K562 (cell line): ENCODE data around the gene PDE3A. TPM values are rescaled to one million over a fixed set of nuclear protein-coding genes. Genes with fewer than 3 reads are reported as not detected.

Source experiments
- ATAC-seq: fragments of 200-7000 bp; cut with Tn5 transposase; 3 replicates; pipeline ENCODE4 v1.9.1; 2020; ENCODE audit warnings: moderate library complexity
- BruUV-seq: library from RNA; stranded (reverse); fragments of 400-500 nt; replicated peaks from 2 replicates; lab custom pipeline; 2021; lab: Mats Ljungman, UMichigan
- CTCF ChIA-PET: fragments of 300-600 bp; formaldehyde crosslinking; extraction: SDS; loops from one replicate; lab custom pipeline; 2021; ENCODE audit warnings: low intra/inter-chr PET ratio; lab: Yijun Ruan, JAX
- POLR2A ChIA-PET: fragments of 300-600, 350-650 bp; sonication (Branson Sonifier 250); formaldehyde crosslinking; extraction: SDS; loops from one replicate; lab custom pipeline; 2021; ENCODE audit warnings: antibody characterized with exemption, inconsistent platforms; lab: Yijun Ruan, JAX
- DNase-seq, 4 experiments: peaks; one replicate each; pipeline versions ENCODE4 v3.0.0 to v3.0.0-alpha.2; 2011 to 2018; ENCODE audit warnings: low spot score in 3 of 4, mixed read lengths in 3 of 4; ENCODE audit errors: extremely low read depth in 1 of 4
- FAIRE-seq: peaks from 2 replicates; lab custom pipeline; 2011; peaks lifted over from hg19 to GRCh38; lab: Jason Lieb, UNC
- H2AFZ ChIP-seq: 2 replicates; pipeline ENCODE4 v1.6.0; 2011; ENCODE audit warnings: low read depth, low read length, control low read depth, inconsistent platforms
- H3K27ac ChIP-seq: fragments of 200-600 bp; 3 replicates; pipeline ENCODE4 v1.8.0; 2011; ENCODE audit warnings: low read depth, mild to moderate bottlenecking, control low read depth, inconsistent platforms, low read length, moderate library complexity, mixed read lengths; ENCODE audit errors: extremely low read depth
- H3K27me3 ChIP-seq, 2 experiments: fragments of 300-600 bp in 1 of 2; 2 replicates in 1 of 2; 3 replicates in 1 of 2; pipeline versions ENCODE4 v1.6.0 to v1.8.0; 2011; ENCODE audit warnings: inconsistent platforms in 2 of 2, low read length in 2 of 2, mild to moderate bottlenecking in 1 of 2, mixed read lengths in 1 of 2, moderate library complexity in 1 of 2; ENCODE audit not compliant: control insufficient read depth in 2 of 2, insufficient read depth in 2 of 2
- H3K36me3 ChIP-seq: fragments of 300-600 bp; 3 replicates; pipeline ENCODE4 v1.8.0; 2011; ENCODE audit warnings: mild to moderate bottlenecking, low read length, inconsistent platforms; ENCODE audit not compliant: control insufficient read depth, insufficient read depth
- H3K4me1 ChIP-seq, 2 experiments: fragments of 200-600 bp in 1 of 2; replicated peaks in 1 of 2; 2 replicates in 1 of 2; 3 replicates in 1 of 2; pipeline versions ENCODE4 v1.5.1 to v1.8.0; 2011; ENCODE audit warnings: inconsistent platforms in 2 of 2, low read length in 2 of 2, mild to moderate bottlenecking in 1 of 2, mixed read lengths in 1 of 2, moderate library complexity in 1 of 2; ENCODE audit not compliant: control insufficient read depth in 2 of 2, insufficient read depth in 2 of 2
- H3K4me2 ChIP-seq: 2 replicates; pipeline ENCODE4 v1.6.1; 2011; ENCODE audit warnings: low read length, control low read depth, inconsistent platforms, mixed read lengths; ENCODE audit not compliant: insufficient read depth
- H3K4me3 ChIP-seq: fragments of 200-600 bp; sonication (generic), shearing (Covaris generic); 2 replicates; pipeline ENCODE4 v1.5.1; 2016; ENCODE audit warnings: control low read depth, inconsistent platforms
- H3K79me2 ChIP-seq: fragments of 200-600 bp; 3 replicates; pipeline ENCODE4 v1.8.0; 2011; ENCODE audit warnings: low read length, inconsistent platforms; ENCODE audit not compliant: control insufficient read depth, insufficient read depth
- H3K9ac ChIP-seq, 2 experiments: 2 replicates each; pipeline versions ENCODE4 v1.6.0 to v1.6.1; 2011; ENCODE audit warnings: low read depth in 2 of 2, low read length in 2 of 2, control low read depth in 1 of 2, inconsistent platforms in 1 of 2, mild to moderate bottlenecking in 1 of 2, mixed read lengths in 1 of 2; ENCODE audit not compliant: insufficient read depth in 1 of 2
- H3K9me1 ChIP-seq: one replicate; pipeline ENCODE4 v1.6.0; 2011; ENCODE audit warnings: inconsistent platforms, mild to moderate bottlenecking, low read length, moderate library complexity; ENCODE audit not compliant: control insufficient read depth, insufficient read depth
- H3K9me3 ChIP-seq: replicated peaks from 2 replicates; pipeline ENCODE4 v1.5.1; 2011; ENCODE audit warnings: low read depth, low read length, inconsistent platforms; ENCODE audit not compliant: control insufficient read depth, insufficient read depth
- H4K20me1 ChIP-seq: replicated peaks from 2 replicates; pipeline ENCODE4 v1.6.1; 2011; ENCODE audit warnings: low read length, inconsistent platforms, mixed read lengths; ENCODE audit not compliant: control insufficient read depth, insufficient read depth
- BCL6 ChIP-seq: fragments of 250-450 bp; sonication (Bioruptor Pico); IDR thresholded peaks from 2 replicates; pipeline ENCODE4 v1.4.0; 2020
- ESRRB ChIP-seq: fragments of 250-450 bp; sonication (Bioruptor Pico); IDR thresholded peaks from 2 replicates; pipeline ENCODE4 v1.5.0; 2020; ENCODE audit warnings: mild to moderate bottlenecking, moderate library complexity, borderline replicate concordance
- GATA2 ChIP-seq: sonication (generic); formaldehyde crosslinking; IDR thresholded peaks from 2 replicates; pipeline ENCODE4 v1.4.0; 2020; ENCODE audit warnings: mild to moderate bottlenecking, missing genetic modification reagents
- ILK ChIP-seq: fragments of 450-650 bp; IDR thresholded peaks from 2 replicates; pipeline ENCODE4 v1.6.1; 2016; ENCODE audit warnings: missing genetic modification characterization, low read depth, mild to moderate bottlenecking, missing compliant biosample characterization, moderate library complexity, borderline replicate concordance
- JUN ChIP-seq, 2 experiments: sonication (generic) in 1 of 2; formaldehyde crosslinking in 1 of 2; IDR thresholded peaks; 2 replicates each; pipeline versions ENCODE4 v1.6.1 to v1.8.0; 2012 to 2022; ENCODE audit warnings: borderline replicate concordance in 2 of 2, mild to moderate bottlenecking in 2 of 2, improper control_type of control experiment in 1 of 2, low read depth in 1 of 2, low read length in 1 of 2, missing genetic modification reagents in 1 of 2
- NCOA1 ChIP-seq: fragments of 450-650 bp; IDR thresholded peaks from 2 replicates; pipeline ENCODE4 v1.6.1; 2016; ENCODE audit warnings: low read depth
- PHF20 ChIP-seq: fragments of 450-650 bp; IDR thresholded peaks from 2 replicates; pipeline ENCODE4 v1.6.1; 2018; ENCODE audit not compliant: partially characterized antibody
- POLR2AphosphoS5 ChIP-seq: IDR thresholded peaks from 2 replicates; pipeline ENCODE4 v1.6.1; 2011; ENCODE audit warnings: mild to moderate bottlenecking, low read depth, low read length, moderate library complexity; ENCODE audit not compliant: control insufficient read depth, insufficient read depth
- POLR2H ChIP-seq: IDR thresholded peaks from 2 replicates; pipeline ENCODE4 v1.6.1; 2016; ENCODE audit warnings: missing genetic modification characterization, low read depth, mild to moderate bottlenecking, control low read depth, missing compliant biosample characterization, moderate library complexity
- SMAD4 ChIP-seq: fragments of 250-450 bp; sonication (Bioruptor Pico); conservative IDR thresholded peaks from 2 replicates; pipeline ENCODE4 v1.8.0; 2021; ENCODE audit warnings: inconsistent platforms, mild to moderate bottlenecking, moderate library complexity
- SNIP1 ChIP-seq: fragments of 450-650 bp; IDR thresholded peaks from 2 replicates; pipeline ENCODE4 v1.7.1; 2017; ENCODE audit warnings: low read depth, mild to moderate bottlenecking
- TAF15 ChIP-seq: fragments of 200-400 bp; formaldehyde crosslinking; IDR thresholded peaks from 2 replicates; pipeline ENCODE4 v1.6.1; 2017; ENCODE audit warnings: mild to moderate bottlenecking, low read depth, low read length, moderate library complexity
- ZBTB1 ChIP-seq: sonication (generic); formaldehyde crosslinking; IDR thresholded peaks from 2 replicates; pipeline ENCODE4 v1.8.1; 2023; ENCODE audit warnings: missing genetic modification reagents, low read depth, mild to moderate bottlenecking, borderline replicate concordance
- WGBS: fragments of 100-300 bp; shearing (Covaris generic); methylation state at CpG from one replicate; pipeline ENCODE4 v1.1.6; 2016; ENCODE audit warnings: low coverage, mixed read lengths; ENCODE audit not compliant: insufficient coverage; ENCODE audit errors: missing lambda C conversion rate; 5-methylcytosine and 5-hydroxymethylcytosine counted together
- in situ Hi-C: fragments of 300-500 bp; cut with MboI; formaldehyde crosslinking; loops from 4 replicates; pipeline ENCODE4 v1.15.0; 2018; ENCODE audit warnings: inconsistent platforms, mixed read lengths
- intact Hi-C: fragments of 100-400 bp; cut with micrococcal nuclease; formaldehyde crosslinking; loops from 2 replicates; pipeline ENCODE4 v1.14.2; 2022
- polyA plus RNA-seq, 8 experiments: library from polyadenylated mRNA; depleted of rRNA in 4 of 8; stranded (reverse) in 5 of 8; unstranded in 3 of 8; fragments of >200 nt; fragmentation: Nextera tagmentation in 2 of 8; fragmentation: Illumina TruSeq in 1 of 8; extraction: Ambion mirVana in 2 of 8; extraction: Trizol in 1 of 8; gene quantifications; 2 replicates each; pipeline versions ENCODE4 v1.2.1 to v1.2.3, GENCODE V29; 2011 to 2014; ENCODE audit warnings: inconsistent platforms in 1 of 8, missing spikeins in 1 of 8
- total RNA-seq, 7 experiments: library from RNA; depleted of rRNA in 6 of 7; stranded (reverse); fragments of >200 nt in 6 of 7; fragmentation: Illumina TruSeq in 2 of 7; extraction: Trizol in 2 of 7; gene quantifications; 2 replicates each; pipeline versions ENCODE4 v1.2.1 to v1.2.3, GENCODE V29; 2011 to 2021; ENCODE audit warnings: low replicate concordance in 1 of 7
- TF ChIP-seq, protein P1 (sequence below): sonication (generic); formaldehyde crosslinking; IDR thresholded peaks from 2 replicates; pipeline ENCODE4 v1.8.0; 2023; ENCODE audit warnings: mild to moderate bottlenecking, missing genetic modification reagents
- TF ChIP-seq, protein P2 (sequence below): sonication (generic); formaldehyde crosslinking; IDR thresholded peaks from 2 replicates; pipeline ENCODE4 v1.9.0; 2022; ENCODE audit warnings: mild to moderate bottlenecking, missing genetic modification reagents
- TF ChIP-seq, protein P3 (sequence below): sonication (generic); formaldehyde crosslinking; IDR thresholded peaks from 2 replicates; pipeline ENCODE4 v1.8.1; 2022; ENCODE audit warnings: missing genetic modification reagents

Gene PDE3A
- total and polyA plus RNA-seq, 9 of the 15 experiments (the other 6 are each of a cell fraction or from before 2014, with no cell fraction given), result 0.02 TPM; not detected in 8

DNA sequence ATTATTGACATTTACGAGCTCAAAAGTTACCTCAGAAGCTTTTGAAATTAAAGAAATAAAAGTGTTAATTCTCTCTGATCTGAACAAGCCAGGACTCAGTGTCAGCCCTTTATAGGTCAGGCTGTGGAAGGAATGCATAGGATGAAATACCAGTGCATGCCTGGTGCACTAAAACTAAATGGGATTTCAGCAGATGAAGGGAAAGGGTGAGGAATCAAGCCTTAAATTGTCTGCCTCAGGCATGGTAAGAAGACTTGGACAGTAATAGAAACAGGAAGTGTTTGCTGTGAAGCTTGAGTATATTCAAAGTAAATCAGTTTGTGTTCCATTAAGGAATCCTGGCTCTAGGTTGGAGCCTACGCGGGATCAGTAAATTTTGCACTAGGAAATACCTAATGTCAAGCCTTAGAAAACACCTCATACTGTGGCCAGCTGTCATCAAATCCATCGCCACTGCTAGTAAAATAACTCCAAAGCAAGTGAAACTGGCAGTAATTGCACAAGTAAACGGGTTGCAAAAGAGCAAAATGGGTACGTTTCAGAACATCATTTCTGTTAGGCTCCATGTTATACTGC is 76.3 kb downstream of the PDE3A start (continued):
- TF ChIP-seq, protein P1, sequence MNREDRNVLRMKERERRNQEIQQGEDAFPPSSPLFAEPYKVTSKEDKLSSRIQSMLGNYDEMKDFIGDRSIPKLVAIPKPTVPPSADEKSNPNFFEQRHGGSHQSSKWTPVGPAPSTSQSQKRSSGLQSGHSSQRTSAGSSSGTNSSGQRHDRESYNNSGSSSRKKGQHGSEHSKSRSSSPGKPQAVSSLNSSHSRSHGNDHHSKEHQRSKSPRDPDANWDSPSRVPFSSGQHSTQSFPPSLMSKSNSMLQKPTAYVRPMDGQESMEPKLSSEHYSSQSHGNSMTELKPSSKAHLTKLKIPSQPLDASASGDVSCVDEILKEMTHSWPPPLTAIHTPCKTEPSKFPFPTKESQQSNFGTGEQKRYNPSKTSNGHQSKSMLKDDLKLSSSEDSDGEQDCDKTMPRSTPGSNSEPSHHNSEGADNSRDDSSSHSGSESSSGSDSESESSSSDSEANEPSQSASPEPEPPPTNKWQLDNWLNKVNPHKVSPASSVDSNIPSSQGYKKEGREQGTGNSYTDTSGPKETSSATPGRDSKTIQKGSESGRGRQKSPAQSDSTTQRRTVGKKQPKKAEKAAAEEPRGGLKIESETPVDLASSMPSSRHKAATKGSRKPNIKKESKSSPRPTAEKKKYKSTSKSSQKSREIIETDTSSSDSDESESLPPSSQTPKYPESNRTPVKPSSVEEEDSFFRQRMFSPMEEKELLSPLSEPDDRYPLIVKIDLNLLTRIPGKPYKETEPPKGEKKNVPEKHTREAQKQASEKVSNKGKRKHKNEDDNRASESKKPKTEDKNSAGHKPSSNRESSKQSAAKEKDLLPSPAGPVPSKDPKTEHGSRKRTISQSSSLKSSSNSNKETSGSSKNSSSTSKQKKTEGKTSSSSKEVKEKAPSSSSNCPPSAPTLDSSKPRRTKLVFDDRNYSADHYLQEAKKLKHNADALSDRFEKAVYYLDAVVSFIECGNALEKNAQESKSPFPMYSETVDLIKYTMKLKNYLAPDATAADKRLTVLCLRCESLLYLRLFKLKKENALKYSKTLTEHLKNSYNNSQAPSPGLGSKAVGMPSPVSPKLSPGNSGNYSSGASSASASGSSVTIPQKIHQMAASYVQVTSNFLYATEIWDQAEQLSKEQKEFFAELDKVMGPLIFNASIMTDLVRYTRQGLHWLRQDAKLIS (CRISPR knock-in tag), result no peak
- no peak for TF ChIP-seq ZBTB1 (CRISPR knock-in tag)
- TF ChIP-seq, all 486 proteins: peak for 0

DNA sequence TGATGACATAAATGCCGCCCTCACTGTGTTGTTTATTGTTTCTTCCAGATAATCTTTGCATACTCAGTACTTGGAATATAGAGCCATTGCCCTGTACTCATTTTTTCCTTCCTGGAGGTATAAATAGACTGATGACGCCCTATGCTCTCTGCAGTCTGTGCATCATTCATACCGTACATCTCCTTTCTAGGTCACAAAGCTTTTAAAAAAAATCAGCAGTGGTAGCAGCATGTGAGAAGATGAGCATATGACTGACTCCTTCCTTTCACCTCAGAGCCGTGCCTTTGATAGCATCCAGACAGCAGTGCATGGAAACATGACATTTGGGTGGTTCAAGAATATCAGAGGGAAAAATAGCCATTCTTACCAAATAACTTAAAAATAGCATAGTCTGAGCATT is 77.3 kb downstream of the PDE3A start:
- no peak for DNase-seq
- no peaks in the 10 kb centered on the region for H3K9me3 ChIP-seq
- BruUV-seq, result no TSS peak
- TF ChIP-seq GATA2 (CRISPR knock-in tag), result no peak
- TF ChIP-seq, protein P2, sequence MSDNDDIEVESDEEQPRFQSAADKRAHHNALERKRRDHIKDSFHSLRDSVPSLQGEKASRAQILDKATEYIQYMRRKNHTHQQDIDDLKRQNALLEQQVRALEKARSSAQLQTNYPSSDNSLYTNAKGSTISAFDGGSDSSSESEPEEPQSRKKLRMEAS (CRISPR knock-in tag), result no peak
- no peak for TF ChIP-seq SMAD4 (CRISPR knock-in tag)
- TF ChIP-seq, protein P3, sequence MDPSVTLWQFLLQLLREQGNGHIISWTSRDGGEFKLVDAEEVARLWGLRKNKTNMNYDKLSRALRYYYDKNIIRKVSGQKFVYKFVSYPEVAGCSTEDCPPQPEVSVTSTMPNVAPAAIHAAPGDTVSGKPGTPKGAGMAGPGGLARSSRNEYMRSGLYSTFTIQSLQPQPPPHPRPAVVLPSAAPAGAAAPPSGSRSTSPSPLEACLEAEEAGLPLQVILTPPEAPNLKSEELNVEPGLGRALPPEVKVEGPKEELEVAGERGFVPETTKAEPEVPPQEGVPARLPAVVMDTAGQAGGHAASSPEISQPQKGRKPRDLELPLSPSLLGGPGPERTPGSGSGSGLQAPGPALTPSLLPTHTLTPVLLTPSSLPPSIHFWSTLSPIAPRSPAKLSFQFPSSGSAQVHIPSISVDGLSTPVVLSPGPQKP (CRISPR knock-in tag), result no peak
- no peak for TF ChIP-seq ESRRB
- TF ChIP-seq TAF15, result no peak
- TF ChIP-seq SNIP1, result no peak
- no peak for TF ChIP-seq ILK
- TF ChIP-seq PHF20, result no peak
- TF ChIP-seq JUN (IDR thresholded peaks at IDR 0.05; ENCODE audit: borderline replicate concordance, low read depth, low read length), result no peak
- TF ChIP-seq JUN (CRISPR knock-in tag; IDR thresholded peaks at IDR 0.05; ENCODE audit: borderline replicate concordance), result no peak
- no peak for TF ChIP-seq POLR2AphosphoS5
- no peak for TF ChIP-seq BCL6 (CRISPR knock-in tag)
- no peak for TF ChIP-seq POLR2H (tag)
- TF ChIP-seq NCOA1, result no peak

More for the DNA sequence above, 77.3 kb downstream of the PDE3A start:
- CTCF ChIA-PET, result no interaction called here
- no peaks in the 10 kb centered on the region for H3K79me2 ChIP-seq
- in situ Hi-C loops (no loop called here), intact Hi-C loops (no loop called here)
- FAIRE-seq (no peak), ATAC-seq (no peak)
- H4K20me1 ChIP-seq, result no peaks in the 10 kb centered on the region
- H3K4me3 ChIP-seq, result no peak overlapping the region
- POLR2A ChIA-PET, result no interaction called here
- no peaks in the 10 kb centered on the region for H3K9me1 ChIP-seq
- no peaks in the 10 kb centered on the region for H3K4me1 ChIP-seq
- no peaks in the 10 kb centered on the region for H3K27me3 ChIP-seq
- H2AFZ ChIP-seq, result no peak overlapping the region
- H3K36me3 ChIP-seq, result no peaks in the 10 kb centered on the region
- no peak overlapping the region for H3K27ac ChIP-seq
- no peak overlapping the region for H3K4me2 ChIP-seq
- H3K9ac ChIP-seq, result no peak overlapping the region
- 2% methylated on average over 4 of the region's 4 CpGs for WGBS
